ENCODE results near the gene SNAP25.

The SNAP25 gene

DNA sequence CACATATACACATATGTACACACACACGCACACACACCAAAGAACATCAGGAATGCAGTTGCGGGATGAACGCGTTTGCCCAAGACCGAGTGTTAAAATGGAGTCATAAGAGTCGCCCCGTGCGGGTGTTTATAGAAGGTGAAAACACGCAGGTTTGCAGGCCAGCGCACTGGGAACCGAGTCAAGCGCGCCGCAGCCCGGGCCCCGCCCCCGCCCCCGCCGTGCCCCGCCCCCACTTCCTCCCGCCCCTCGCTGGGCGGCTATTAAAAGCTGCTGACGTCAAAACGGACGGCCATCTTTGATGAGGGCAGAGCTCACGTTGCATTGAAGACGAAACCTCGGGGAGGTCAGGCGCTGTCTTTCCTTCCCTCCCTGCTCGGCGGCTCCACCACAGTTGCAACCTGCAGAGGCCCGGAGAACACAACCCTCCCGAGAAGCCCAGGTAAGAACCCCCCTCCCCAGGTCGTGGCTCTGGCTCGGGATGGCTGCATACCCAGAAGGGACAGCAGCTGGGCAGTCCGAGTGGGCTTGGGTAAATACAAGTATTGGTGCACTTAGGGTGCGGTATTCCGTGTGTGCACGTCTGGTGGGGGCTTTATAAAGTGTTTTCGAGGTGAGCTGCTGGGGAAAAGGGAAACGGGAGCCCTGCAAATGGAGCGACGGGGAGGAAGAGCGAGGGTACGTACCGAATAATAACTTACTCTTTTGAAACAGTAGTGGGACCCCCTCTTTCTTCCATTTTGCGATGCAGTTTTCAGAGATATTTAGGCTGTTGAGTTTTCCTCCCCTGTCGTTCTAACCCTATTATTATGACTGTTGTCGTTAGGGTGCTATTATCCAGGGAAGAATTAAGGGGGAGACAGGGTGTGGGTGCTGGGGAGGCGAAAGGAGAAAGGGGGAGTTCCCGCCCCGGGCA lies at the start of gene SNAP25:
Gene SNAP25, plus strand, starts transcription at position 295 of the 916 bp plus-strand sequence. CDS start 56,662 bp downstream, outside the sequence.
- peak; percentile 80 for DNase-seq

DNA sequence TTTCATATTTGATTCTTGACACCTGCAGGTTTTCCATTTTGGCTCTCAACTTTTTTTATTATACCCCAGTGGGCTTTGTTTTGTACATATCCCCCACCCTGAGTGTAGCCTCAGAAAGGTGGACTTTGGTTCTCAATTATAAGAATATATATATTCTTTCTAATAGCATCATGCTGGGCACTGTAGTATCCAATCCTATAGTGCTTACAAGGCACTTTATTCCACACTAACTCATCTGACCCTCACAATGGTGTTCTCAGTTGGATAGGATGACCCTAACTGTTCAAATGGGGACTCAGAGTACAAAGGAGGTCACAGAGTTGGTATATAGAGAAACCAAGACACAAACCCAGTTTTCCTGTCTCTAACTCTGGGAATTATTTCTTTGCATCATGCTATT lies 48.9 kb upstream of the SNAP25 start:
- DNase-seq, result no peak

DNA sequence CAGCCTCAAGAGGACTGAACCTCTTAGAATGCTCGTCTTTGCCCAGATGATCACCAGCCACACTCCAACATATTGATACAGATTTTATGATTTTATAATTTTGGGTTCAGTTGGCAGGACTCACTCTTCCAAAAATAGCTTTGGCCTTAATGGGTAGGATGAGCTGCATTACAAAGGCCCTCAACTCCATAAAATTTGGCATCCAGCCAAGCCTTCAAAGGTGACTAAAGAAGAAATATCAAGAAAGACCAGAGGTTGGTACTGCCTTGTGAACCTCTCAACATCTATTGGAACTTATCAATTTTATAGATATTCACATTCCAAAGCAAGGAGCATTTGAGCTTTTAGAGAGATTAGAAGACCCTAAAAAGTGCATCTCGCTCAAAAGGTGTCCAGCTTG lies 48.4 kb upstream of the SNAP25 start:
- no peak for DNase-seq

DNA sequence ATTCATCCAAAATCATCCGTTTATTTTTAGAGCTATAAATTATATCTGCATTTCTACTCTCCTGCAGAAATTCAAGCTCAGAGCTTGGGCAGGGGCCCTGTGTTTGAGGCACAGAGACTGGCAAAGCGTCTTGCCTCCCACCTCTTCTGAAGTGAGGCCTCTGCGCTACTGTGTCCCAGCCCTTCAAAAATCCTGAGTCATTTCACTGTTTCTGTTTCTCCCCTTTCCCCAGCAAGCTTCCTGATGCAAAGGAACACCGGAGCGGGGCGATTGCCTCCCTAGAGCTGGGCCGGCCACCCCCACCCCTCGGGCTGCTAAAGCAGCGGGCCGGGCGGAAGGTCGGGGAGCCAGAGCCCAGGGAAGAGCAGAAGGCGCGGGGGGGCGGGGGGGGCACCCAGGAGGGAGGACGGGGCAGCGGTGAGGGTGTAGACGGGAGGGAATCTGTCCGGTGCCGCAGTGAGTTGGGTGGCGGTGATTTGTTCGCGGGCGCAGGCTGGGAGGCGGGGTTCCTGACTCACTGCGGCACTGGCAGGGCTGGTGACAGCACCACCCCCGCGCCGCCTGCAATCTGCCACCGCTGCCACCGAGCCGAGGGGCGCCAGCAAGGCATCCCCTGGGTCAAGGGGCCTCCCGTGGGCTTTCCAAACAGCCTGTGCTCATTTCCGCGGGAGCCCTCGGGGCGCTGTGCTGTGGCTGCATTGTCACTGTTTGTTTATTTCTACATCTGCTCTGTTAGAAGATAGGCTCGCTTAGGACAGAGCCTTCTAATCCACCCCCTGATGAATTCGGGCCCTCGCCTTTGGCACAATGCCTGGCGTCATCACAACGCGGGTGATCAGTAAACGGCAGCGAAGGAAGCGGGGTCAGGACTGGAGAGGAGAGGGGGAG lies 46.5 kb upstream of the SNAP25 start:
- DNase-seq, result peak; percentile 38

DNA sequence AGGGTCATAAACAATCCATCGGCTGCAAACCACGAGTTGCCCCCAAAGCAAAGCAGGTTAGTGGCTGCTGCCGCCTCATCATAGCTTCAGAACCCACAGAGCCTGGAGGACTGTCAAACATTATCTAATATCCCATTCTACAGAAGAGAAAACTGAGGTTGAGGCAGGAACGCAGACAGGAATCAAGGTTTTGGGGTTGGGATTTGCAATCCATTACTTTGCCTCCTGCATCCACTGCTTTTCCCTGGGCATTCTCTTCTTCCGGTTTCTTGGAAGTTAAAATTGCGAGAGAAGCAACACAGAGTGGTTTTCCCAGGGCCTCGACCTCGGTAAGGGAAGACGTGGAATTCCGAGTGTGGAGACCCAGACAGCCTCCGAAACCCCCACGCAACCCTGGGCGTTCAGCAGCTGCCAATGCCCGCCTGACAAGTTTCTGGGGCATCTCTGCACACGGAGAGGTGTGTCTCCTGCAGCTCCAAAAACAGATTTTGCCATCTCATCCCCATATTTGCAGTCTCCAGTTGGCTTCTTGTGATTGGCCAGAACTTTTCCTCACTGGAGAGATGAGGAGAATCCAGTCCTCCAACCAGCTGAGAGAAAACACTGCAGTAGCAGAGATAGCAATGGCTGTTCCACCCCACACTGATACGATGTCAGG lies 45.5 kb upstream of the SNAP25 start:
- DNase-seq, result no peak

DNA sequence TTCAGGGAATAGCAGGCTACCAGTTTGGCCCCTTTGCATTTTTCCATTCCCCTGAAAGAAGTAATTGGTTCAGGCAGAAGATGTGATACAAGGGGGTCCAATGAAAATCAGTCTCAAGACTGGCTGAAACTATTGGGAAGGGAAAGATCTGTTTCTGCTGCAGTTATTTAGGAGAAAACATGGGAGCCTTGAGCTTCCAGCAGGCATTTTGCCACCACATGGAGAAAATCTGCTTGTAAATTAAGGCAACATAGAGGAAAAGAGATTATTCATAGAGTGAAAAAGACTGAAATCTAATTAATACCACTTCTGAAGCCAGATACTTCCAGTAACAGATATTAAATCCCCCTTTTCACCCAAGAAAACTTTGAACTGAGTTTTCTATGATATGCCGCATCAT lies 44.2 kb upstream of the SNAP25 start:
- DNase-seq, result no peak

DNA sequence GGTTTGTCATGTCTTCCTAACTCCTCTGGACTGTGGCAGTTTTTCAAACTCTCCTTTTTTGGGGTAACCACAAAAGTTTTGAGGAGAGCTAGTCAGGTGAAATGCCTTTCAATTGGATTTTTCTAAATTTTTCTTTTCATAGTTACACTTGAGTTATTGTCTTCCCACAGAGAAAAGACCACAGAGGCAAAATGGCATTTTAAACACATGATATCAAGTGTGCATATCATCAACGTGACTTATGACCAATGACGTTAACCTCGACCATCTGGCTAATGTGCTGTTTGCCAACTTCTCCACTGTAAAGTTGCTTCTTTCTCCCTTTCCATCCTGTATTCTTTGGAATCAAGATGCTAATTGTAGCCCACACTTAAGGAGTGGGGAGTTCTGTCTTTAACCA lies 41.3 kb upstream of the SNAP25 start:
- no peak for DNase-seq

DNA sequence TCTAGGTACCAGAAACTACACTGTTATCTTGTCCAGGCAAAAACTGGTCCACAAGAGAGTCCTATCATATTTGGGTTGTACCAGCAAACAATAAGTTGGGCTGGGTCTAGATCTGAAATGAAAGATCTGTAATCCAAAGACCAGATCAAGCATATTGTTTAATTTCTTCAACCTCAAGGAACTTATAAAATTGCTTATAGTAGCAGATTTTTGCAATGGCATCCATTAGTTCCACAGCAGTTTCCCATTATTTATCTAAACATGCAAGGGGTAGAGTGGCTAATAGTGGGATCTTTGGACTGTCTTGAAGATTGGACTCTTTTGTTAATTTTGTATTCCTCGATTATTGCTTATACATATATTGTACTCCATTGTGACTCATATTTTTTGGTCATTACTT lies 40.5 kb upstream of the SNAP25 start:
- DNase-seq, result no peak

DNA sequence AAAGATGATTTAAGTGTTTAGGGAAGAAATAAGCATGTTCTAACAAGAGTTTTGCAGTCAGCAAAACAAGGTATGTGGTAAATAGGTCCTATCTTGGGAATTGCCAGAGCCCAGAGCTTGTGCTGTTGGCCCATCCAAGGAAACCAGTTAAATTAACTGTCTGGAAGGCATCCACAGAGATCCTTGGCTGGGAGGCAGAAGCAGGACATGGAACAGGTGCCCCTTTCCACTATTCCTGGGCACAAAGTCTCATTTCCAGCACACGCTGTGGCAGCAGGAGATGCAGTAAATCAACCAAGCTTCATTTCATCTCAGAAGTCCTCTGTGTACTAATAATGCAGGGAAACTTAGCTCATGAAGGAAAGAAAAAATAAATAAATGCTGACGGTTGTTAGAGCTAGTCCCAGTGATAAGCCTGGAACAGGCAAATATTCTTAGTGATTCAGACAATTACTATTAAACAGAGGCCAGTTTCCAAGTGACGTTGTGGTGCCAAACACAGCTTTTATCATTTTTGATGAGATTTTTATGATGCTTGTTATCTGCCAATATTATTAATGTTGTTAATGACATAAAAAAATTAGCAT lies 39.8 kb upstream of the SNAP25 start:
- DNase-seq, result no peak

DNA sequence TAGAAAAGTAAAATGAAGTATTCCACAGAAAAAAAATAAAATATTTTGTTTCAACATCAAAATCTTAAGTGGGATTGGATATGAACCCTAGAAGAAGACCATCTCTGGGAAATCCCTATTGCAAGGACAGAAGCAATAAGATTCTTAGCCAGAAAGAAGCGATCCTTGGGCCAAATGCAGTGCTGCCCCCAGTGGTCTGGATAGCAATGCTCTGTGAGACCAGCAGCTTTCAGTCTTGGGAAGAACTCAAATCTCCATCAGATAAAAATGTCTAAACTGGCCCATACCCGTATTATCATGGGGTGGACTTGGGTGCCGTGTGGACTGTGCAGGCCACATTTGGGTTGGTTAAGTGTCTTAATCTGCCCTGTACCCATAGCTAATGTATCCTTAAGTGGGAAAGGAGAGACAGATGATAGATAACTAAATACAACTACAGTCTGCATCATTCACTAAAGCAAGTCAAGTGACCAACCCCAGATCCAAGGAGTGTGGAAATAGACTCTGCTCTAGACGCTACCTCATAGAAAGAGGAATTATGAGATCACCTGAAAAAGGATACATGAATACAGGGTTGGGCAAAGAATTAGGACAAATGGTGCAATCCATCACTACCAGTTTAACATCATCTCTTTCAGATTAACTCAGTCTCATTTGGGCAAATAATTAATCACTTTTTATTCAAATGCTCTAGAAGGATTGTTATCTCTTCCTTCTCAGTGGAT lies 38.9 kb upstream of the SNAP25 start:
- DNase-seq, result no peak

DNA sequence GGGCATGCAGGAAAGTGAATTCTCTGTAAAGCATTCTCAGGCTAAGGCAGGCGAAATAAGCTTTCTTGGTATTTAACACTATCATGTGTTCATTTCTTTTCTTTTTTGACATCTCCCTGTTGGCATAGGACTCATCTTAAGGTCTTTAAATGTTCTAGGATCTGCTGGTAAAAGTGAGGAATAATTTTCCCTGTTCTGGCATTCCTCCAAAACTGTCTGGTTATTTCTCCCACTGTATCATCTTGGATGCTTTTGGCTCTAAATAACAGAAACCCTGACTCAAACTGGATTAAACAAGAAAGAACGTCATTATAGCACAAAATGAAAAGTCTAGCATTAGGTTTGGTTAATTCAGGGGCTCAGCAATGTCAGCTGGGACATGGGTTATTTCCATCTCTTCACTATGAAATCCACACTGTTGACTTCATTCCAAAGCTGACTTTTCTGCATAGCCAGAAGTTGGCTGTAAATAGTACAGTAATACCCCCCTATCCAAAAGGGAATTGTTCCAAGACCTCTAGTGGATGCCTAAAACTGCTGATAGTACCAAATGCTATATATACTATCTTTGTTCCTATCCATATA lies 37.9 kb upstream of the SNAP25 start:
- no peak for DNase-seq

DNA sequence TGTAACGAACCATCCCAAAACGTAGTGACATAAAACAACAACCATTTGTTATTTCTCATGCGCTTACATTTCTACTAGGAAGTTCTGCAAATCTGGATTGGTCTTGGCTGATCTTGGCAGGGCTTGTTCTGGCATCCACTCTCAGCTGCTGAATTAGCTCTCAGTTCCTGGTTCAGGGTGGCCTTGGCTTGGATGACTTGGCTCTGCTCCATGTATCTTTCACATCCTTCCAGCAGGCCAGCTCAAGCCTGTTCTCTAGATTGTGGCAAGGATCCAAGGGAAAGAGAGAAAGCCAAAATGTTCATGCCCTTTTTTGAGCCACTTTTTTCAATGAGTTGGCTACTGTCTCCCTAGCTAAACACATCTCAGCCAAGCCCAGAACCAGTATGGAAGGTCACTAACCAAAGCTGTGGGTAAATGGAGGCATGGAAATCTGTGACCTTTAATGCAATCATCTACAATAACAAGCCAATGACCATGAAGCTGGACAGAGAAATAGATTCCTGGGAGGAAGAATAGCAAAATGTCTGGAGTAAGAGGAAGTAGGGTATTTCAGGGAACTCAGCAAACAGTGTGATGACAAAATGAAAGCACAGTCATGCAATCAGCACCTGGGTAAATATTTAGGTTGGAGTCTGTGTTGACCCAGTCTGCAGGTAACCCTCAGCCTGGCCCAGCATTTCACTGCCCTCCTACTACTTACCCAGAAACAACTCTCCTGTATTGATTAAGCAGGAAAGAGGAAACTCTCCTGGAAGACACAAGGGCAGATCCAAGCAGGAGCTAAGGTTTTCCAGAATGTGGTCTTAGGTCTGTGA lies 32.7 kb upstream of the SNAP25 start:
- no peak for DNase-seq

DNA sequence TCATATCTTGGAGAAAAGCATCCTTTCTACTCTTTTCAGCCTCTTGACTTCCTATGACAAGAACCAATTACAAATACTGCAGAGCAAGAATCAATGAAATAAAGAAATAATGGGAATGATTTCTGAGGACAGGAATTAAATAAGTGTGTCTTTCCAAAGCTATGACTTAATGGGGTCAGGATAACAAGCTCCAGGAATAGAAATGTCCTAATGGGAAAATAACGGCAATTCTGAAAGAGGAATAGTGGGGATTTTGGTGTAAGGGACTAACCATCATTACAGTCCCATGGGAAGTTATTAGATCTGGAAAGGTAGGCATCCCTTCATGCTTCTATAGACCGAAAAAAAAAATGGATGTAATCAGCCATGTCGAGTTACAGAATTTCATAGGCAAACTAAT lies 28.2 kb upstream of the SNAP25 start:
- DNase-seq, result no peak

DNA sequence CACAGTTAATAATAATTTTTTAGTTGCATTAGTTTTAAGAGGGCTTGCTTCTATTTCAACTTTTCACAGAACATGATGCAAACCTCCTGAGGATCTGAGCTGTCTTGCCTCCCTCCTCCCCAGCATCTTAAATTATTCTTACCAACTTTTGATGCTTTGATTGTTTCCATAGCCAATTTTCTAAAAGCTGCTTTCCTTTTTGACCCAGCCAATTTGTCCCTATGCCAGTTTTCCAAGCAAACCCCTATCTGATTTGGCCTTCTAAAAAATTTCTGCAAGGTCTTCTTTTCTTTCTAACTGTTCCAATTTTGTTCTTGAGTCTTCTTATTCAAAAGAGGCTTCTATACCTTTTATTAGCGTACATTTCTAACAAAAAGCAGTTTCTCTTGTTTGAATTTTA lies 26.5 kb upstream of the SNAP25 start:
- no peak for DNase-seq

DNA sequence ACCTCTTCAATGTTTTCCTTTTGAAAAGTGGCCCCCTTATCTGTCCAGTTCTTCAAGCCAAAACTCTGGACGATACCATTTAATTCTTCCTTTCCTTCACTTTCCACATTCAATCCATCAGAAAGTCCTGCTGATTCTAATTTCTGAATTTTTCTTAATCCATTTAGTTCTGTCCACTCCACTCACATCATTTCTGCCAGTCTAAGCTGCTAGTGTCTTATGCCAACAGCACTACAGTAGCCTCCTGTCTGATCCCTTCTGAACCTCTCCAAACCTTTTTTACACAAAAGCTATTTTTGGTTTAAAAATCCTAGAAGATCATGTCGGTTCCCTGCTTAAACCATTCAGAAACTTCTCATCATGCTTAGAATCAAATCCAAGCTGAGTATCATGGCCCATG lies 24.5 kb upstream of the SNAP25 start:
- no peak for DNase-seq

DNA sequence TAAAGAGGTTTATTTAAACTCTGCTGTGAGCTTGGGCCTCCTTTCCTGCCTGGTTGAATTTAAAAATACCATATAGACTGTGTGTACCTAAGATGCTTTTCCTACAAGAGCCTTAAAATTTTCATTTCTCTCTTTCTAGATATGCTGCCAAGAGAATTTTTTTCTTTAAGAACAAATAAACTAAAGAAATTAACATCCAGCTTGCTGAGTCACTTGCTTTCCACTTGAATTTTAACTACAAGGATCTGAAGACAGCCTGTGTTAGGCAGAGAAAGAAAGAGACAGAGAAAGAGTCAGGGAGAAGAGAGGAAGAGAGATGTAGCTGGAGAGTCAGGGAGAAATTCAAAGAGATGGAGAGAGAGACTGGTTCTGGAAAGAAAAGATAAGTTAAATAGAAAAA lies 18.3 kb upstream of the SNAP25 start:
- DNase-seq, result no peak

DNA sequence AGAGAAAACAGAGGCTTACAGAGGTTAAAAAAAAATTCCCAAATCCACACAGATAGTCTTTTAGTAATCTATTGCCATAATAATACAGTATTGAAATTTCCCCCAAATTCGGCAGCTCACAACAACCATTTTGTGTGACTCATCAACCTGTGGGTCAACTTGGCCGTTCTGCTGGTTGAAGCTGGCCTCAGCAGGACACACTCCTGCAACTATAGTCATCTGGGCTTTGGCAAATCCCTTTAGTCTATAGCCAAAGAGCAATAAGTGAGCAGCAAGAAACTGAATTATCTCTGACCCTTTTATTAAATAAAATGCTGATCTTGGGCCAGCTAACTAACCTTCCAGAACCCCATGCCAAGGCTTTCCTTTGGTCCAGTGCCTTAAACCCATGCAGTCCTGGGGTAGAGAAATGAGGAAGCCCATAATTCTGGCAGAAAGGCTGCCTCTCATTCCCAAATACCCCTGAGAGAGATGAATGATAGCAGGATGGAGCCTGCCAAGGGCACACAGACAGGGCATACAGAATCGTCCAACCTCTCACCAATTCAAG lies 17.2 kb upstream of the SNAP25 start:
- DNase-seq, result no peak

DNA sequence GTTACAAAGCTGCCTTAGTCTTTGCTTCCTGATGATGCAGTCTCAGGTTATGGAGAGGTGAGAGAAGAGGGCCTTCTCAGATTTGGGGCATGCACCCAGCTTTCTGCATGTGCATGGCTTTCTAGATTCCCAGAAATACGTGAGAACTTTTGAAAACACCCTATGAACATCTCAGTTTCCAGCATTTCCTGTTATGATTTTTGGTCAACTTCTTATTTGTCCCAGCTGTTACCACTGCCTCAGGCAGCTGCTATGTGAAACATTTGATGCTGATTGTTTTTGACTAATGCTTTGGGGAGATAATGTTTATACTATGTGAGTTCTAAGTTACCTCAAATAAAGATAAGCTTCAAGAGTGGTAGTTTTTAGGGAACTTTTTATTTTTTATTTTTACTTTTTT lies 9.5 kb upstream of the SNAP25 start:
- no peak for DNase-seq

DNA sequence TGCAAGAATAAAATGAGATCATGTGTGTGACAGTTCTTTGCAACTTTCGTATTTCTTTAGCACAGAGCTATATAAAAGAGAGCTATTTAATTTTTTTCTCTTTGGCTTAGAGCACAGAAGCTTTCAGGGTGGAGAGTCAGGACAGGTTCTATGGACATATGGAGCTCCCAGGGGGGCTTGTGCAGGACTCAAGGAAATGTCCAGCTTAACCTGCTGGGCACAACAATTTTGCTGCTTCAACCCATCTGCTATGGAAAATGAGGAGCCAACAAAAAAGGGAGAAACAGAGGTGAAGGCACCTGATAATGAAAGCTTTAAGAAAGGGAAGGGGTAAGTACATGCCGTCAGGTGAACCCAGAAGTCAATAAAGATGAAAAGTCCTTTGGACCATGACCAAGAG lies 5.1 kb upstream of the SNAP25 start:
- DNase-seq, result no peak

DNA sequence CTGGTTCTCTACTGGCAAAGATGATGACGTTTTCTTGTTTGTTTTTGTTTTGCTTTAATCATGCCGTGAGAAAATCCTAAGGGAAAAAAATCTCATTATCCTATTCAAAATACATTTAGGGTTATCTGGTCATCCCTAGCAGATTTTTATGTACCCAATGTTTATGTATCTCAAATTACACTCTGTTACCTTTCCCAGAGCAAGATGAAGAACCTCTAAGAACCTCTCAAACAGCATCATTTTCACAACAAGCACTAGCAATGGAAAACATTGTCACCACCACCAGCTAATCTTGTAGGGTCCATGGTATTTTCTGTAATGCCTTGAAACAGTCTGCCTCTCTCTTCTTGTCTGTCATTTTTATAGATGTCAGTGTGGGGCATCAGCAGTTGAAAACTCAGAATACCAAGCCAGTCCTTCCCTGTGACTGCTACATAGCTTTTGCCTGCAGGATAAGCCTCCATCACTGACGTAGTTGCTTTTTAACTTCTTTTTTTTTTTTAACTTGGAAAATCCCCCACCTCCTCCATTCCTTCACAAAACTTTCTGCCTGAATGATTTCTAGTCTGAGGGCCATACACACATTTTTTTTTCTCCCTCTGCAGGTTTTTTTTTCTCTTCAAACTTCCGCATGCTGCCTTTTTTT lies 2.4 kb upstream of the SNAP25 start:
- DNase-seq, result no peak
